Activated CD4-positive, alpha-beta T cell treated with anti-CD3 and anti-CD28 coated beads, Interleukin-2, Interleukin-6, amounts not matched to agents 100 ng/mL and 50 ng/mL, durations not matched to agents 16 hours and 8 hours (primary cell): ENCODE data around the gene VGF.
"Not testable (repeated sequence)": the region's sequence is repeated elsewhere in the genome, so short reads cannot be mapped to it uniquely, and the experiment has no call there.

Experiments
- DNase-seq: peaks from one replicate; pipeline ENCODE4 v3.0.0-alpha.2; 2020

Gene VGF

GRCh38 chr7:101134399-101134980 is 30.9 kb downstream of the VGF start:
- DNase-seq = no peak

- DNase-seq = no peak
Observed at GRCh38 chr7:101133621-101134398, 31.6 kb downstream of the VGF start.

GRCh38 chr7:101132626-101133600 is 32.5 kb downstream of the VGF start:
- not testable (repeated sequence) for DNase-seq

GRCh38 chr7:101129603-101130117 is 35.7 kb downstream of the VGF start:
- DNase-seq = no peak

- no peak for DNase-seq
Observed at GRCh38 chr7:101128040-101128834, 37.1 kb downstream of the VGF start.

- no peak for DNase-seq
Observed at GRCh38 chr7:101127460-101128039, 37.8 kb downstream of the VGF start.

GRCh38 chr7:101126651-101127459 is 38.5 kb downstream of the VGF start, which contains the start of gene SERPINE1:
TSS of gene SERPINE1 (plus strand) at chr7:101127104. CDS start at chr7:101128394, 1,290 bp downstream.
- peak; percentile 59 for DNase-seq

GRCh38 chr7:101125989-101126650 is 39.2 kb downstream of the VGF start:
- DNase-seq = peak; percentile 15

GRCh38 chr7:101124376-101125056 is 40.9 kb downstream of the VGF start:
- DNase-seq = peak; percentile 19

- no peak for DNase-seq
Observed at GRCh38 chr7:101123703-101124068, 41.7 kb downstream of the VGF start.

- no peak for DNase-seq
Observed at GRCh38 chr7:101122933-101123702, 42.3 kb downstream of the VGF start.

- DNase-seq = no peak
Observed at GRCh38 chr7:101121991-101122932, 43.1 kb downstream of the VGF start.

GRCh38 chr7:101121631-101121990 is 43.8 kb downstream of the VGF start:
- not testable (repeated sequence) for DNase-seq

- no peak for DNase-seq
Observed at GRCh38 chr7:101120315-101120714, 45.1 kb downstream of the VGF start.

- no peak for DNase-seq
Observed at GRCh38 chr7:101119876-101120275, 45.5 kb downstream of the VGF start.

GRCh38 chr7:101118856-101119255 is 46.5 kb downstream of the VGF start:
- no peak for DNase-seq

GRCh38 chr7:101116898-101117297 is 48.5 kb downstream of the VGF start:
- no peak for DNase-seq

- DNase-seq = no peak
Observed at GRCh38 chr7:101115215-101115614, 50.2 kb downstream of the VGF start.
